UCSD-AML1 (cell line): ENCODE data around the gene LAGE3.

Experiments used
- DNase-seq: peaks from one replicate; lab custom pipeline; 2025; ENCODE audit not compliant: unreplicated experiment; lab: John Stamatoyannopoulos, UW

The LAGE3 gene

GRCh38 chrX:154477891-154478477 is 1.1 kb downstream of the LAGE3 start:
- no peak for DNase-seq

GRCh38 chrX:154476821-154477220 is 2.3 kb downstream of the LAGE3 start:
- no peak for DNase-seq

DNA sequence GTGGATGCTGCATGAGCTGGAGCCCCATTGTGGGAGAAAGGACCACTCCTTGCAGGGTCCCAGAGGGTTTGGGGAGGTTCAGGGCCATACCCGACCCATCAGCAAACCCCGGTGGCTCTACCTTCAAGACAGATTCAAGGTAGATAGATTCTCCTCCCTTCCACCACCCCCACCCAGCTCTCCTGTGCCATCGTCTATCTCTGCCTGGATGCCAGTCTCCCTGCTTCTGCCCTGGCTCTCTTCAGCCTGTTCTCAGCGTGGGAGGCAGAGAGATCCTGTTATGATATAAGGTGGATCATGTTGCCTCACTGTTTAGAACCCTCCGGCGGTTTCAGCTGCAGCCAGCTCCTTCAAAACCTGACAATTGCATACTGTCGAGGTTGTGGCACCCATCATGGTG is 5.4 kb downstream of the LAGE3 start:
- DNase-seq: no peak

GRCh38 chrX:154472685-154473632 is 6.1 kb downstream of the LAGE3 start:
- DNase-seq: no peak

- DNase-seq: no peak
These were observed 7.0 kb downstream of the LAGE3 start for GRCh38 chrX:154471839-154472684.

- DNase-seq: no peak
These were observed 8.0 kb downstream of the LAGE3 start for GRCh38 chrX:154470914-154471568.

DNA sequence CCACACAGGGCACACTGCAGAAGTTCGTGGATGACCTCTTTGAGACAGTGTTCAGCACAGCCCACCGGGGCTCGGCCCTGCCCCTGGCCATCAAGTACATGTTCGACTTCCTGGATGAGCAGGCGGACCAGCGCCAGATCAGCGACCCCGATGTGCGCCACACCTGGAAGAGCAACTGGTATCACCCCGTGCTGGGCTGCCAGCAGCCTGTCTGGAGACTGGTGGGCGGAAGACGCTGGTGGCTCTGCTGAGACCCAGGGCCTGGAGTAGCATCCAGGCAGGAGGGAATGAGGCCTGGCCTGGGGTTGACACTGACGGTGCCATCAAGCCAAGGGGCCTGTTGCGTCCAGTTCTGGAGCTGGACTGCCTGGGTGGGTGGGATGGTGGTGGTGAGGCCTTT is 8.6 kb downstream of the LAGE3 start:
- DNase-seq: no peak

DNA sequence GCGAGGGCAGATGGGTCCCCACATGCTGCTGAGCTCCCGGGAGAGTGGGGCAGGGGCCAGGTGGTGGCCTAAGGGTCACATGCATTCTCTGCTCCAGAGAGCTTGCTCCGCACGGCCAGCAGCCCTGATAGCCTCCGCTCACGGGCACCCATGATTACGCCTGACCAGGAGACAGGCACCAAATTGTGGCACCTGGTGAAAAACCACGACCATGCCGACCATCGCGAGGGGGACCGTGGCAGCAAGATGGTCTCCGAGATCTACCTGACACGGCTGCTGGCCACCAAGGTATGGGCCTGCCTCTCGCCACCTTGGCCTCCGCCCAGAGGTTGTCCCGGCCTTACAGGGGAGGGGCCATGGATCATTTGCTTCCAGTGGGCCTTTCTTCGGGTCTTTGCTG is 9.2 kb downstream of the LAGE3 start:
- DNase-seq: no peak

- no peak for DNase-seq
These were observed 10.0 kb downstream of the LAGE3 start for GRCh38 chrX:154469114-154469513.

DNA sequence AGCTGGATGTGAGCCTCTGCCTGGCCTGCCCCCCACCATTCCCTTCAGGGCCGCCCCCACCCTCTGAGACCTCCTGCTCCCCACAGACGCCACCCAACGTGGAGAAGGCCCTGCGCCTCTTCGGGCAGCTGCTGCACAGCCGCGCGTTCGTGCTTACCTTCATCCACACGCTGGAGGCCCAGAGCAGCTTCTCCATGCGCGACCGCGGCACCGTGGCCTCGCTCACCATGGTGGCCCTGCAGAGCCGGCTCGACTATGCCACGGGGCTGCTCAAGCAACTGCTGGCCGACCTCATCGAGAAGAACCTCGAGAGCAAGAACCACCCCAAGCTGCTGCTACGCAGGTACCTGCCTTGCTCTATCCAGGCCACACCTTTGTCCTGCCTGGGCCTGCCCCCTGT is 10.9 kb downstream of the LAGE3 start:
- no peak for DNase-seq

GRCh38 chrX:154467556-154467955 is 11.5 kb downstream of the LAGE3 start:
- DNase-seq: no peak

DNA sequence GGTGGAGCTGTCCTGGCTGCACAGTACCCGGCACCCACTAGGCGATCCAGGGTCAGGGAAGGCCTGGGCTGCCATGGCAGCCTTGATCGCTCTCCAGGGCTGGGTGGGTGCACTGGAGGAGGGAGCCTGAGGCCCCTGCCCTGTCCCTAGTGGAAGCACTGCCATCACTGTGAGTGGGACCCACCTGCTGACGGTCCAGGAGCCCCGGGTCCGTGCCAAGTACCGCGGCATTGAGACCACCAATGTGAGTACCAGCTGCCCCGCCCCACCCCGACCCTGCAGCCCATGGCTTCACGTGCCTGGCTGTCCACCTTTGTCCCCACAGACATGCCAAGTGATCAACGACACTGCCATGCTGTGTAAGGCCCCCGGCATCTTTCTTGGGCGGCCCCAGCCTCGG is 12.2 kb downstream of the LAGE3 start:
- DNase-seq: no peak

DNA sequence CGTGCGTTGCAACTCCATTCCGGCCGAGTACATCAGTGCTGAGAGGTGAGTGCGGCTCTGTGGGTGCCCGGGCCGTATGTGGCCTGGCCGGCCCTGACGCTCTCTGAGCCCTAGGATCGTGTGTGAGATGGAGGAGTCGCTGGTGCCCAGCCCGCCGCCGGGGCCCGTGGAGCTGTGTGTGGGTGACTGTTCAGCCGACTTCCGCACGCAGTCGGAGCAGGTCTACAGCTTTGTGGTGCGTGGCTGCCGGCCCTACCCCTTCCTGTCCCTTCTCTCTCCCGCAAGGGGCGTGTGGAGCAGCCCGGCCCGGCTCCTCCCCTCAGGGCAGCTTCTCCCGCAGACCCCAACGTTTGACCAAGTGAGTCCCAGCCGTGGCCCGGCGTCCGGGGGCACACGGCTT is 13.0 kb downstream of the LAGE3 start:
- DNase-seq: no peak

- no peak for DNase-seq
These were observed 13.5 kb downstream of the LAGE3 start for GRCh38 chrX:154465601-154466000.

DNA sequence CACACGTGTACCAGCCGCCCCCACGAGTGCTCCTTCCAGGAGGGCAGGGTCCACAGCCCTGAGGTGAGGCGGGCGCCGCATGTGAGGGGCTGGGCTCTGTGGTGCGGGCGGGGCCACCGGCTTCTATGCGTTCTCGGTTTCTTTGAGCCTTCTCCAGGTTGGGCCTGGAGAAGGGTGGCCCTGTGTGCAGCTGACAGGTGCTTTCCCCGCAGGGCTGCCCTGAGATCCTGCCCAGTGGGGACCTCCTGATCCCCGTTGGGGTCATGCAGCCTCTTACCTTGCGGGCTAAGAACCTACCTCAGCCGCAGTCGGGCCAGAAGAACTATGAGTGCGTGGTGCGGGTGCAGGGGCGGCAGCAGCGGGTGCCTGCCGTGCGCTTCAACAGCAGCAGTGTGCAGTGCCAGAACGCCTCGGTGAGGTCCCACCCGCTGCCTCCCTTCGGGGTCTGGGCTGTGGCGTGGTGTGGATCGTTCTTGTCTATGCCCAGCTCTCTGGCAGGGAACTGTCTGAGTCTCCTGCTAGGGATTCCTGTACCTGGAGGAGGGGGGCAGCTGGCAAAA is 14.2 kb downstream of the LAGE3 start:
- no peak for DNase-seq

GRCh38 chrX:154463611-154464220 is 15.4 kb downstream of the LAGE3 start:
- DNase-seq: no peak

DNA sequence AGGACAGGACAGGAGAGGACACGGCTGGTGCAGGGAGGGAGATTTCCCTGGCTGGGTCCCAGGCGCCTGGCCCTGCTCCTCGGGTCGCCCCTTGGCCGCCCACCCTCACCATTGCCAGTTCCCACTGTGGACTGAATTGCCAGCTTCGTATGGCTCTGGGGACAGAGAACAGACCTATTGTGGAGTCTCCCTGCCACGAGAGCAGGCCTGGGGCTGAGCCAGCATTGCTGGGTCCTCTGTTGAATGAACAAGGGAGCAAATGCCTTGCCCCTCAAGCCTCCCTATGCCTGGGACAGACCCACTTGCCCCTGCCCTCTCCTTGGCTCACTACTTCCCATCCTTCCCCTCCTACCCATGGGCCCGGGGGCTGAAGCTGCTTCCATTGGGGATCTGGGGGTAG is 16.7 kb downstream of the LAGE3 start:
- DNase-seq: no peak

GRCh38 chrX:154460326-154460725 is 18.8 kb downstream of the LAGE3 start:
- DNase-seq: no peak

DNA sequence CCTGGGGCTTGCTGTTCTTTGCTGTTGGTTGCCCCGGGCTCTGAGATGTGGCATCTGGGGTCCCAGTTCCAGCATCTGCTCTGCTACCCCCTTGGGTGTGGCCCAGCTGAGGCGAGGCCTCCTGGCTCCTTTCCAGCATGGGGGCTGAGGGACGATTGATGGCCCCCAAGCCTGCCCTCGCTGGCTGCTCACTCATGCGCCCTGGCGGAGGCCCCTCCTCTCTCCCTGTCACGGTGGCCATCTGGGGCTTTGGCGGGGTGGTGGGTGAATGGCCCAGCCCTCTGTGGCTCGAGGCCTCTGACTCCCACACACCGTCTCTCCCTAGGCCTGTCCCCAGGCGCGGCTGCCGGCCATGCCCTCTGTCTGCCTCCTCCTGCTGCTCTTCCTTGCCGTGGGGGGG is 19.2 kb downstream of the LAGE3 start:
- no peak for DNase-seq
